HepG2 (cell line): Measurements from ENCODE around the gene TAS2R60. TPM values are rescaled to one million over a fixed set of nuclear protein-coding genes. Genes with fewer than 3 reads are reported as not detected.

ENCODE experiments used
- AHR ChIP-seq: IDR thresholded peaks from 2 replicates; pipeline ENCODE4 v1.6.1; 2018; ENCODE audit warnings: missing genetic modification reagents, missing compliant biosample characterization
- FIP1L1 ChIP-seq: fragments of 200-400 bp; formaldehyde crosslinking; IDR thresholded peaks from 2 replicates; pipeline ENCODE4 v1.6.1; 2018; ENCODE audit warnings: low read depth, mild to moderate bottlenecking, low read length, moderate library complexity, borderline replicate concordance; ENCODE audit not compliant: insufficient read depth
- NBN ChIP-seq: fragments of 450-650 bp; conservative IDR thresholded peaks from 2 replicates; pipeline ENCODE4 v1.6.1; 2017
- SPEN ChIP-seq: sonication (generic); formaldehyde crosslinking; IDR thresholded peaks from 2 replicates; pipeline ENCODE4 v1.5.1; 2020; ENCODE audit warnings: low read depth, mild to moderate bottlenecking, missing genetic modification reagents
- UBTF ChIP-seq: sonication (generic); formaldehyde crosslinking; IDR thresholded peaks from 2 replicates; pipeline ENCODE4 v1.4.0; 2020; ENCODE audit warnings: mild to moderate bottlenecking, missing genetic modification reagents
- ZBTB3 ChIP-seq: sonication (generic); formaldehyde crosslinking; IDR thresholded peaks from 2 replicates; pipeline ENCODE4 v1.4.0; 2020; ENCODE audit warnings: low read depth, mild to moderate bottlenecking, moderate library complexity, missing genetic modification reagents, borderline replicate concordance
- ZNF646 ChIP-seq: sonication (generic); formaldehyde crosslinking; IDR thresholded peaks from 2 replicates; pipeline ENCODE4 v1.9.0; 2021; ENCODE audit warnings: mild to moderate bottlenecking, missing genetic modification reagents
- ZNF790 ChIP-seq: sonication (generic); formaldehyde crosslinking; IDR thresholded peaks from 2 replicates; pipeline ENCODE4 v1.8.0; 2022; ENCODE audit warnings: missing genetic modification reagents, mild to moderate bottlenecking, borderline replicate concordance
- polyA plus RNA-seq, 8 experiments: library from polyadenylated mRNA; depleted of rRNA in 3 of 8; stranded (reverse) in 7 of 8; unstranded in 1 of 8; fragments of >200 nt; fragmentation: Illumina TruSeq in 4 of 8; extraction: Trizol in 4 of 8; gene quantifications; 2 replicates each; pipeline versions ENCODE4 v1.2.1 to v1.2.3, GENCODE V29; 2011 to 2016; ENCODE audit warnings: low read depth in 4 of 8, missing spikeins in 1 of 8, mixed read lengths in 1 of 8; ENCODE audit not compliant: insufficient read depth in 1 of 8
- total RNA-seq, 5 experiments: library from RNA; depleted of rRNA; stranded (reverse); fragments of >200 nt; fragmentation: Illumina TruSeq; extraction: Trizol; gene quantifications; 2 replicates each; pipeline ENCODE4 v1.2.3, GENCODE V29; 2016; ENCODE audit warnings: low read depth in 1 of 5
- TF ChIP-seq, protein P1 (sequence below): sonication (generic); formaldehyde crosslinking; IDR thresholded peaks from 2 replicates; pipeline ENCODE4 v1.8.0; 2022; ENCODE audit warnings: missing genetic modification reagents, mild to moderate bottlenecking, moderate library complexity, borderline replicate concordance
- TF ChIP-seq, protein P2 (sequence below): sonication (generic); formaldehyde crosslinking; IDR thresholded peaks from 2 replicates; pipeline ENCODE4 v1.8.0; 2022; ENCODE audit warnings: missing genetic modification reagents, mild to moderate bottlenecking, inconsistent platforms, borderline replicate concordance

The TAS2R60 gene
- total and polyA plus RNA-seq, 2 of the 13 experiments (the other 11 are each of a cell fraction or from before 2014, with no cell fraction given): not detected

DNA sequence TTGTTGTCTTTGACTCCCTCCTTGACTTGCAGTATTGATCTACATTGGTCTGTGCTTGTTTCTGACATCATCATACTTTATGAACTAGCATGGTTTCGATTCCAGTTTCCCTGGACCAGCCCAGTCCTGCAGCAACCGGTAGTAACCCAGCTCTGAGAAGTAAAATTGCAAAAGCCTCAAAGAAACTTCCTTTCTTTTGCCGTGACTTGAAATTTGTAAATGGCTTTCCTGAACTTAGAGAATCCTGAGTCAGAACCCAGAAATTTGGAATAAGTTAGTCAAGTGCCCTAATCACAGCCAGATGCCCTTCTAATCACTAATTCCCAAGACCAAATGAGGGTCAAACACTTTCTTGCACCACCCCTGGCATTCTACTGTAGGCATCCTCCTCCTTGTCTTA is 15.0 kb downstream of the TAS2R60 start (continued):
- no peak for TF ChIP-seq ZNF646
- TF ChIP-seq SPEN (CRISPR knock-in tag): no peak
- TF ChIP-seq, protein P1, sequence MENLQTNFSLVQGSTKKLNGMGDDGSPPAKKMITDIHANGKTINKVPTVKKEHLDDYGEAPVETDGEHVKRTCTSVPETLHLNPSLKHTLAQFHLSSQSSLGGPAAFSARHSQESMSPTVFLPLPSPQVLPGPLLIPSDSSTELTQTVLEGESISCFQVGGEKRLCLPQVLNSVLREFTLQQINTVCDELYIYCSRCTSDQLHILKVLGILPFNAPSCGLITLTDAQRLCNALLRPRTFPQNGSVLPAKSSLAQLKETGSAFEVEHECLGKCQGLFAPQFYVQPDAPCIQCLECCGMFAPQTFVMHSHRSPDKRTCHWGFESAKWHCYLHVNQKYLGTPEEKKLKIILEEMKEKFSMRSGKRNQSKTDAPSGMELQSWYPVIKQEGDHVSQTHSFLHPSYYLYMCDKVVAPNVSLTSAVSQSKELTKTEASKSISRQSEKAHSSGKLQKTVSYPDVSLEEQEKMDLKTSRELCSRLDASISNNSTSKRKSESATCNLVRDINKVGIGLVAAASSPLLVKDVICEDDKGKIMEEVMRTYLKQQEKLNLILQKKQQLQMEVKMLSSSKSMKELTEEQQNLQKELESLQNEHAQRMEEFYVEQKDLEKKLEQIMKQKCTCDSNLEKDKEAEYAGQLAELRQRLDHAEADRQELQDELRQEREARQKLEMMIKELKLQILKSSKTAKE (CRISPR knock-in tag): no peak
- no peak for TF ChIP-seq FIP1L1
- no peak for TF ChIP-seq ZNF790 (CRISPR knock-in tag)
- TF ChIP-seq, protein P2, sequence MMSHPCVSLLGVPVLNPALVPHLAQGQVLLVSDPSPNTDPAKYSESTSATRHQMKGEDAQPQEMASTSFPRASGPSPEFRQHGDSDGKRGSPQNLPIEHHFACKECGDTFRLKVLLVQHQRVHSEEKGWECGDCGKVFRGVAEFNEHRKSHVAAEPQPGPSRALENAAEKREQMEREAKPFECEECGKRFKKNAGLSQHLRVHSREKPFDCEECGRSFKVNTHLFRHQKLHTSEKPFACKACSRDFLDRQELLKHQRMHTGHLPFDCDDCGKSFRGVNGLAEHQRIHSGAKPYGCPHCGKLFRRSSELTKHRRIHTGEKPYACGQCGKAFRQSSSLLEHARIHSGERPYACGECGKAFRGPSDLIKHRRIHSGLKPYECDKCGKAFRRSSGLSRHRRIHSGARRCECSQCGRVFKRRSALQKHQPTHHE: no peak
- TF ChIP-seq ZBTB3: no peak
- no peak for TF ChIP-seq UBTF (CRISPR knock-in tag)
- no peak for TF ChIP-seq AHR
- no peak for TF ChIP-seq NBN
- TF ChIP-seq, all 625 proteins: peak for 0
